GM18499 (cell line): Measurements from ENCODE around the gene CAPN5.

Source experiments
- ATAC-seq: cut with Tn5 transposase; IDR thresholded peaks from one replicate; pipeline ENCODE4 v1.9.1; 2021; ENCODE audit warnings: moderate number of reproducible peaks; ENCODE audit not compliant: insufficient read depth, unreplicated experiment

The CAPN5 gene

GRCh38 chr11:77081976-77082836 is 15.4 kb downstream of the CAPN5 start:
- no peak for ATAC-seq

GRCh38 chr11:77082838-77083565 is 16.2 kb downstream of the CAPN5 start:
- ATAC-seq, result no peak

GRCh38 chr11:77083566-77084245 is 16.9 kb downstream of the CAPN5 start:
- no peak for ATAC-seq

GRCh38 chr11:77084581-77085191 is 17.9 kb downstream of the CAPN5 start:
- ATAC-seq, result no peak

- ATAC-seq, result no peak
Measured at GRCh38 chr11:77085652-77086051, 18.9 kb downstream of the CAPN5 start.

GRCh38 chr11:77086521-77087472 is 20.0 kb downstream of the CAPN5 start:
- no peak for ATAC-seq

GRCh38 chr11:77087723-77088225 is 21.0 kb downstream of the CAPN5 start:
- ATAC-seq, result no peak

GRCh38 chr11:77088236-77089003 is 21.6 kb downstream of the CAPN5 start:
- no peak for ATAC-seq

- no peak for ATAC-seq
Measured at GRCh38 chr11:77089004-77089545, 22.3 kb downstream of the CAPN5 start.

GRCh38 chr11:77090046-77090372 is 23.2 kb downstream of the CAPN5 start:
- ATAC-seq, result no peak

- ATAC-seq, result no peak
Measured at GRCh38 chr11:77090373-77091111, 23.8 kb downstream of the CAPN5 start.

GRCh38 chr11:77091146-77091940 is 24.6 kb downstream of the CAPN5 start:
- ATAC-seq, result no peak

- no peak for ATAC-seq
Measured at GRCh38 chr11:77092382-77092781, 25.6 kb downstream of the CAPN5 start.

- ATAC-seq, result no peak
Measured at GRCh38 chr11:77093056-77093891, 26.5 kb downstream of the CAPN5 start.

GRCh38 chr11:77093987-77094840 is 27.4 kb downstream of the CAPN5 start:
- no peak for ATAC-seq
